G401.6 (cell line): ENCODE results near the gene ZNF311.
A peak's percentile ranks its signal among the peaks of the same experiment; 100 is the strongest.
"Not testable (repeated sequence)": the region's sequence is repeated elsewhere in the genome, so short reads cannot be mapped to it uniquely, and the experiment has no call there.

ENCODE experiments used
- FAIRE-seq: peaks from 2 replicates; lab custom pipeline; 2012; peaks lifted over from hg19 to GRCh38; lab: Jason Lieb, UNC

The ZNF311 gene

GRCh38 chr6:28953039-28953584 is 52.0 kb downstream of the ZNF311 start:
- peak; percentile 66 for FAIRE-seq

- not testable (repeated sequence) for FAIRE-seq
These were observed 55.4 kb downstream of the ZNF311 start for GRCh38 chr6:28949656-28950195.

GRCh38 chr6:28948782-28949486 is 56.2 kb downstream of the ZNF311 start:
- FAIRE-seq, result no peak

- FAIRE-seq, result no peak
These were observed 57.3 kb downstream of the ZNF311 start for GRCh38 chr6:28947831-28948270.

- no peak for FAIRE-seq
These were observed 57.9 kb downstream of the ZNF311 start for GRCh38 chr6:28947067-28947765.

GRCh38 chr6:28945349-28945748 is 59.8 kb downstream of the ZNF311 start:
- FAIRE-seq, result no peak
